Activated CD4-positive, alpha-beta T cell treated with anti-CD3 and anti-CD28 coated beads for 36 hours (primary cell): ENCODE data around the gene TOP3A. TPM values are rescaled to one million over a fixed set of nuclear protein-coding genes. Genes with fewer than 3 reads are reported as not detected.
"Not testable (repeated sequence)": the region's sequence is repeated elsewhere in the genome, so short reads cannot be mapped to it uniquely, and the experiment has no call there.

ENCODE experiments used
- ATAC-seq: fragments of 200-7000 bp; cut with Tn5 transposase; one replicate; pipeline ENCODE4 v1.10.0; 2021; ENCODE audit warnings: mild to moderate bottlenecking, moderate library complexity
- CTCF ChIA-PET: fragments of 350-600 bp; sonication (Branson Sonifier 250); formaldehyde crosslinking; loops from one replicate; lab custom pipeline; 2021; ENCODE audit warnings: antibody characterized with exemption; lab: Charles Lee
- POLR2A ChIA-PET: fragments of 350-600 bp; sonication (Branson Sonifier 250); formaldehyde crosslinking; loops from one replicate; lab custom pipeline; 2021; ENCODE audit warnings: antibody characterized with exemption, inconsistent platforms; lab: Charles Lee
- DNase-seq: peaks from one replicate; pipeline ENCODE4 v3.0.0-alpha.2; 2020
- H3K27ac Mint-ChIP-seq: one replicate; pipeline ENCODE4 v1.8.0; 2021; ENCODE audit warnings: mixed read lengths
- H3K27me3 Mint-ChIP-seq: one replicate; pipeline ENCODE4 v1.8.0; 2021; ENCODE audit warnings: mixed read lengths
- H3K36me3 Mint-ChIP-seq: one replicate; pipeline ENCODE4 v1.8.0; 2021; ENCODE audit warnings: low read depth, mixed read lengths
- H3K4me1 Mint-ChIP-seq: one replicate; pipeline ENCODE4 v1.8.0; 2021; ENCODE audit warnings: mixed read lengths
- H3K4me3 Mint-ChIP-seq: one replicate; pipeline ENCODE4 v1.8.0; 2021; ENCODE audit warnings: mild to moderate bottlenecking, moderate library complexity, mixed read lengths
- H3K9me3 Mint-ChIP-seq: one replicate; pipeline ENCODE4 v1.8.0; 2021; ENCODE audit warnings: low read depth, mixed read lengths
- intact Hi-C, 2 experiments: fragments of 100-400 bp; cut with DNase I in 1 of 2; cut with micrococcal nuclease in 1 of 2; formaldehyde crosslinking; loops; one replicate each; pipeline versions ENCODE4 v1.14.2 to v1.15.1; 2022 to 2024; cut with DNase I, micrococcal nuclease
- total RNA-seq, 2 experiments: library from RNA; stranded (reverse); gene quantifications; one replicate each; pipeline ENCODE4 v1.2.3, GENCODE V29; 2021

TOP3A gene
- total RNA-seq, 2 experiments from 2014 or later, result 44.1 to 57.9 TPM

DNA sequence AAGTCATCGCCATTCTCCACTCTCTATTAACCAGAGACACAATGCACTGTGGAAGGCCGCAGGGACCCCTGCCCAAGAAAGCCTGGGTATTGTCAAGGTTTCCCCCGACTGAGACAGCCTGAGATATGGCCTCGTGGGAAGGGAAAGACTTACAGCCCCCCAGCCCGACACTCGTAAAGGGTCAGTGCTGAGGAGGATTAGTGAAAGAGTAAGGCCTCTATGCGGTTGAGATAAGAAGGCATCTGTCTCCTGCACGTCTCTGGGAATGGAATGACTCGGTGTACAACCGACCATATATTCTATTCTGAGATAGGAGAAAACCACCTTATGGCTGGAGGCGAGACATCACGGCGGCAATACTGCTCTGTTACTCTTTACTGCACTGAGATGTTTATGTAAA, 11.6 kb downstream of the TOP3A start:
- H3K4me1 Mint-ChIP-seq, DNase-seq, intact Hi-C loops, POLR2A ChIA-PET, H3K27ac Mint-ChIP-seq, CTCF ChIA-PET, H3K4me3 Mint-ChIP-seq, H3K9me3 Mint-ChIP-seq, H3K27me3 Mint-ChIP-seq, ATAC-seq: not testable (repeated sequence)
- peaks cover 43% of the 10 kb centered on the region for H3K36me3 Mint-ChIP-seq

- CTCF ChIA-PET, result no interaction called here
- Mint-ChIP-seq H3K27ac (no peak overlapping the region), H3K36me3 (peaks cover 37% of the 10 kb centered on the region), H3K4me3 (no peak overlapping the region), H3K27me3 (no peaks in the 10 kb centered on the region), H3K4me1 (no peaks in the 10 kb centered on the region), H3K9me3 (no peaks in the 10 kb centered on the region)
- POLR2A ChIA-PET, result interaction anchor here (0.6 kb wide), 1 partner anchor 554 kb away, joined by 3 read pairs; no protein-coding TSS in a partner anchor
- intact Hi-C loops, result no loop called here
- no peak for DNase-seq
- no peak for ATAC-seq
Observed at GRCh38 chr17:18300725-18301480, 13.9 kb downstream of the TOP3A start.

- H3K9me3 Mint-ChIP-seq, DNase-seq, intact Hi-C loops, H3K4me1 Mint-ChIP-seq, CTCF ChIA-PET, POLR2A ChIA-PET, H3K27me3 Mint-ChIP-seq, H3K4me3 Mint-ChIP-seq, H3K27ac Mint-ChIP-seq, ATAC-seq: not testable (repeated sequence)
- H3K36me3 Mint-ChIP-seq, result peaks cover 32% of the 10 kb centered on the region
Observed at GRCh38 chr17:18298061-18298460, 16.7 kb downstream of the TOP3A start.

GRCh38 chr17:18291718-18292540, 22.9 kb downstream of the TOP3A start:
- no peak for DNase-seq
- no peak overlapping the region for H3K4me3 Mint-ChIP-seq
- H3K9me3 Mint-ChIP-seq, result no peaks in the 10 kb centered on the region
- ChIA-PET CTCF (no interaction called here), POLR2A (interaction anchor here (0.7 kb wide), 1 partner anchor 27 kb away, joined by 3 read pairs; no protein-coding TSS in a partner anchor)
- no peaks in the 10 kb centered on the region for H3K4me1 Mint-ChIP-seq
- H3K36me3 Mint-ChIP-seq, result peaks cover 50% of the 10 kb centered on the region
- no peak for ATAC-seq
- intact Hi-C loops, result no loop called here
- H3K27ac Mint-ChIP-seq, result no peak overlapping the region
- H3K27me3 Mint-ChIP-seq, result no peaks in the 10 kb centered on the region

DNA sequence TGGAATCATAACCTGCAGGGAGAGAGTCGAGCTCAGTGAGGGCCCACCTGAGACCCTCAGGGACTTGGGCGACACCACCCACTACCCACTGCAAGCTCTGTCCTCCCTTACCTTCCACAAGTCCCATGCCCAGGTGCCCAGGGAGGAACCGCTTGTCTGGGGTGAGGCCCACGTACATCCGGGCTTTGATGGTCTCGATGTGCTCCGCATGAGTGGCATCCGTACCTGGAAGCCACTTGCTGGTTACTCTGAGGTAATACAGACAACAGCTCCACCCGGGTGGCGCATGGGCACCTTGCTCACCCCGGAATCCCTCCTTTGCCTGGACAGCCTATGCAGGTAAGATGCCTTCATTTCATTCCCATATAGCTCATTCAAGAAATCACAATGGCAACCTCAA, 29.5 kb downstream of the TOP3A start:
- Mint-ChIP-seq H3K4me3 (no peak overlapping the region), H3K27ac (no peak overlapping the region), H3K4me1 (no peaks in the 10 kb centered on the region), H3K36me3 (peaks cover 64% of the 10 kb centered on the region), H3K27me3 (no peaks in the 10 kb centered on the region), H3K9me3 (no peaks in the 10 kb centered on the region)
- ATAC-seq, result no peak
- no peak for DNase-seq
- ChIA-PET POLR2A (no interaction called here), CTCF (interaction anchor here (0.9 to 1.2 kb wide), 2 partner anchors 17 to 36 kb away, joined by 4 to 5 read pairs; no protein-coding TSS in a partner anchor)
- intact Hi-C loops, result no loop called here

- H3K27me3 Mint-ChIP-seq, result no peaks in the 10 kb centered on the region
- no peak for DNase-seq
- peaks cover 53% of the 10 kb centered on the region for H3K36me3 Mint-ChIP-seq
- ChIA-PET POLR2A (no interaction called here), CTCF (no interaction called here)
- no peaks in the 10 kb centered on the region for H3K9me3 Mint-ChIP-seq
- no peak overlapping the region for H3K27ac Mint-ChIP-seq
- H3K4me1 Mint-ChIP-seq, result no peaks in the 10 kb centered on the region
- ATAC-seq, result no peak
- H3K4me3 Mint-ChIP-seq, result no peak overlapping the region
- intact Hi-C loops, result no loop called here
Observed at GRCh38 chr17:18281788-18282187, 33.0 kb downstream of the TOP3A start.

DNA sequence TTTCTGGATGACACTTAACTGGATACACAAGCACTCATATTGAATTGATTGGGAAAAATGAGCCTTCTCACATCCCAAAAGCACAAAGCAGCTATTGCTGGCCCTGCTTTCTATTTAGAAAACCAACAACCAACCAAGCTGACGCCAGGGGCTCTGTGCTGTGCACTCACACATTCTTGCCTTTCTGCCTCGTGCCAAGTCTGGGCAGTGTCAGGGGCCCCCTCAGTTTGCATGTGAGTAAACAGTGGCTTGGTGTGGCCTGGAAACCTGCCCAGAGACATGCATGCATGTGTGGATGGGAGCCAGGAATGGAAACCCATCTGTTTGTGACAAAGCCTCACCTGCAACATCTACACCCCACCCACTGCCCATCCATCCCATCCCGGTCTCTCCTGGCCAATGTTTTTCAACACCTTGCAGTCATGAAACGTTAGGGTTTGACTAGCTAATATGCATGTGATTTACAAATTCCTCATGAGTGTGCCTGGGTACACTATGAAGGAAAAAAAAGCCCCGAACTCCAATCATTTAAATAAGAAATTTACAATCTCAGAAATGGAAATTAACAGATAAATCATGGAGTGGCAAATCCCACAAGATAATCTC, 33.9 kb downstream of the TOP3A start:
- Mint-ChIP-seq H3K4me1 (no peaks in the 10 kb centered on the region), H3K27me3 (no peaks in the 10 kb centered on the region), H3K27ac (no peak overlapping the region), H3K4me3 (no peak overlapping the region), H3K9me3 (no peaks in the 10 kb centered on the region), H3K36me3 (peaks cover 47% of the 10 kb centered on the region)
- DNase-seq (no peak), ATAC-seq (no peak)
- ChIA-PET CTCF (interaction anchor here (0.5 kb wide), 1 partner anchor 72 kb away, joined by 3 read pairs; no protein-coding TSS in a partner anchor), POLR2A (no interaction called here)
- intact Hi-C loops, result no loop called here

- ChIA-PET CTCF (no interaction called here), POLR2A (no interaction called here)
- Mint-ChIP-seq H3K9me3 (no peaks in the 10 kb centered on the region), H3K27me3 (no peaks in the 10 kb centered on the region), H3K4me3 (no peak overlapping the region), H3K27ac (no peak overlapping the region), H3K36me3 (peaks cover 42% of the 10 kb centered on the region), H3K4me1 (no peaks in the 10 kb centered on the region)
- ATAC-seq, result no peak
- DNase-seq, result no peak
- intact Hi-C loops, result no loop called here
Observed at GRCh38 chr17:18280249-18280648, 34.5 kb downstream of the TOP3A start.

DNA sequence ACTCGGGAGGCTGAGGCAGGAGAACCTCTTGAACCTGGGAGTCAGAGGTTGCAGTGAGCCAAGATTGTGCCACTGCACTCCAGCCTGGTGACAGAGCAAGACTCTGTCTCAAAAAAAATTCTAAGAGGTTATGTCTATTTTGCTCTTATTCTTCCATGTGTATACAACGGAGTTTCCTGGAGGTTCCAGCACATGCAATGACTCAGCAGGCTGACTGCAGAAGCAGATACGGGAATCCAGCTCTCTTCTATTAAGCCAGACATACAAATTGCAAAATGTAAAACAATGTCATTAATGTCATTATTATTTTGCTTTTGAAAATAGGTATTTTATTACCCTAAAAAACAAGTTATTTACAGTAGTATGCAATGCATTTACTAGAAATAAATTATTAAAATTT, 35.9 kb downstream of the TOP3A start:
- Mint-ChIP-seq H3K9me3 (no peaks in the 10 kb centered on the region), H3K27me3 (no peaks in the 10 kb centered on the region), H3K4me3 (no peak overlapping the region), H3K36me3 (peaks cover 35% of the 10 kb centered on the region), H3K27ac (no peak overlapping the region), H3K4me1 (no peaks in the 10 kb centered on the region)
- no peak for ATAC-seq
- CTCF ChIA-PET, result no interaction called here
- no peak for DNase-seq
- POLR2A ChIA-PET, result no interaction called here
- intact Hi-C loops, result no loop called here

GRCh38 chr17:18277076-18277475, 37.7 kb downstream of the TOP3A start:
- Mint-ChIP-seq H3K36me3 (peaks cover 25% of the 10 kb centered on the region), H3K27ac (no peak overlapping the region), H3K9me3 (no peaks in the 10 kb centered on the region), H3K4me1 (no peaks in the 10 kb centered on the region), H3K27me3 (no peaks in the 10 kb centered on the region), H3K4me3 (no peak overlapping the region)
- ChIA-PET POLR2A (no interaction called here), CTCF (interaction anchor here (0.7 kb wide), 1 partner anchor 137 kb away, joined by 3 read pairs; no protein-coding TSS in a partner anchor)
- intact Hi-C loops, result no loop called here
- no peak for ATAC-seq
- DNase-seq, result no peak

DNA sequence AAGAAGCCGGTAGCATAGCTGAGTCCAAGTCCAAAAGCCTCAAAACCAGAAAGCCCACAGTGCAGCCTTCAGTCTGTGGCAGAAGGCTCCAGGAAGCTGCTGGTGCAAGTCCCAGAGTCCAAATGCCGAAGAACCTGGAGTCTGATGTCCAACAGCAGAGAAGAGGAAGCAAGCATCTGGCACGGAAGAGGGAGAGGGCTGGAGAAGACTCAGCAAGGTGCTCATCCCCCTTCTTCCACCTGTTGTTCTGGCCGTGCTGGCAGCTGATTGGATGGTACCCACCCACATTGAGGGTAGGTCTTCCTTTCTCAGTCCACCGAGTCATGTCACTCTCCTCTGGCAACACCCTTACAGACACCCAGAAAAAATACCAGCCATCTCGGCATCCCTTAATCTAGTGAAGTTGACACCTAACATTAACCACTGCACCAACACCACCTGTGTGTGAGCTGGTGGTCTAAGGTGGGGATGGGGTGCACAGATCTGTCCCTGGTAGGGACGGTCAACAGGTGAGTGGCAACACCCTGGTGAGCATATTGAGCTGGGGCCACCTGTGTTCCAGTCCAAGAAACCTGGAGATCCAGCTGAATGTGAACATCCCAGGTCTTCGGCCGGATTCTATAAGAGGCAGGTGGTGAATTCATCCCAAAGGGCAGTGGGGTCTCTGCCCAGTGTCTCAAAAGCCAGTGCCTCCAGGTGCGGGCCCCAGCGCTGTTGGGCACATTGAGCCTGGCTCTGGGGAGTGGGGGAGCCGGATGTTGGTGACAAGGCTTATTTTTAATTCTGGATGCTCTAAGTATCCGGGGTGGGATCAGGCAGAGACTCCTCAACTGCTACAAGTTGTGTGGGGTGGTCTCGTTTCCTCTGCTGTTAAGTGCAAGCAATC, 44.5 kb downstream of the TOP3A start:
- Mint-ChIP-seq H3K27ac (no peak overlapping the region), H3K27me3 (no peaks in the 10 kb centered on the region), H3K9me3 (no peaks in the 10 kb centered on the region), H3K4me1 (peaks cover 3% of the 10 kb centered on the region), H3K4me3 (no peak overlapping the region), H3K36me3 (peaks cover 10% of the 10 kb centered on the region)
- intact Hi-C loops, result no loop called here
- ATAC-seq (no peak), DNase-seq (no peak)
- ChIA-PET POLR2A (no interaction called here), CTCF (interaction anchor here (0.6 kb wide), 1 partner anchor 54 kb away, joined by 4 read pairs; no protein-coding TSS in a partner anchor)
